Caco-2 (cell line): ENCODE measurements around the gene CIAO1. TPM values are rescaled to one million over a fixed set of nuclear protein-coding genes. Genes with fewer than 3 reads are reported as not detected.

Experiments used
- BruUV-seq: library from RNA; stranded (reverse); fragments of 400-500 nt; replicated peaks from 2 replicates; lab custom pipeline; 2021; lab: Mats Ljungman, UMichigan
- CTCF ChIA-PET: fragments of 300-600 bp; sonication (Branson Sonifier 250); formaldehyde crosslinking; loops from one replicate; lab custom pipeline; 2022; ENCODE audit warnings: antibody characterized with exemption; lab: Charles Lee
- POLR2A ChIA-PET: fragments of 300-600 bp; sonication (Branson Sonifier 250); formaldehyde crosslinking; loops from one replicate; lab custom pipeline; 2022; ENCODE audit warnings: antibody characterized with exemption; lab: Charles Lee
- DNase-seq, 2 experiments: peaks; one replicate each; pipeline versions ENCODE4 v3.0.0 to v3.0.0-alpha.2; 2020 to 2022
- H3K27me3 ChIP-seq: replicated peaks from 2 replicates; pipeline ENCODE4 v1.6.0; 2011; ENCODE audit warnings: low read length; ENCODE audit not compliant: control insufficient read depth, insufficient read depth
- H3K36me3 ChIP-seq: 2 replicates; pipeline ENCODE4 v1.5.1; 2011; ENCODE audit warnings: low read length; ENCODE audit not compliant: control insufficient read depth, insufficient read depth
- H3K4me1 ChIP-seq: fragments of 250-450 bp; sonication (Bioruptor Pico); 2 replicates; pipeline ENCODE4 v1.5.1; 2020; ENCODE audit warnings: mild to moderate bottlenecking
- H3K4me3 ChIP-seq: 2 replicates; pipeline ENCODE4 v1.5.1; 2011; ENCODE audit warnings: low read depth, mild to moderate bottlenecking, control low read depth, low read length
- H3K9me3 ChIP-seq: fragments of 250-450 bp; sonication (Bioruptor Pico); 2 replicates; pipeline ENCODE4 v1.5.1; 2020; ENCODE audit warnings: mild to moderate bottlenecking, moderate library complexity
- H3K27ac Mint-ChIP-seq: one replicate; pipeline ENCODE4 v1.8.0; 2022; ENCODE audit warnings: mixed read lengths; ENCODE audit not compliant: unreplicated experiment
- H3K27me3 Mint-ChIP-seq: one replicate; pipeline ENCODE4 v1.8.0; 2022; ENCODE audit warnings: mixed read lengths; ENCODE audit not compliant: insufficient read depth, unreplicated experiment
- H3K36me3 Mint-ChIP-seq: one replicate; pipeline ENCODE4 v1.8.0; 2022; ENCODE audit warnings: mild to moderate bottlenecking, mixed read lengths; ENCODE audit not compliant: insufficient read depth, unreplicated experiment
- H3K4me1 Mint-ChIP-seq: one replicate; pipeline ENCODE4 v1.8.0; 2022; ENCODE audit warnings: low read depth, mixed read lengths; ENCODE audit not compliant: unreplicated experiment
- H3K4me3 Mint-ChIP-seq: one replicate; pipeline ENCODE4 v1.8.0; 2022; ENCODE audit warnings: mild to moderate bottlenecking, moderate library complexity, mixed read lengths; ENCODE audit not compliant: unreplicated experiment
- H3K9me3 Mint-ChIP-seq: one replicate; pipeline ENCODE4 v1.8.0; 2022; ENCODE audit warnings: mixed read lengths; ENCODE audit not compliant: unreplicated experiment
- intact Hi-C: fragments of 100-400 bp; cut with micrococcal nuclease; formaldehyde crosslinking; loops from one replicate; pipeline ENCODE4 v1.10.0; 2022; ENCODE audit not compliant: unreplicated experiment
- total RNA-seq: library from RNA; stranded (reverse); gene quantifications from 2 replicates; pipeline ENCODE4 v1.2.3, GENCODE V29; 2022
- TF ChIP-seq, protein P1 (sequence below), 2 experiments: fragments of 200-600 bp in 1 of 2; IDR thresholded peaks; 1 replicate in 1 of 2; 2 replicates in 1 of 2; pipeline versions ENCODE4 v1.5.1 to v1.8.0; 2011 to 2022; ENCODE audit warnings: antibody characterized with exemption in 1 of 2, control low read depth in 1 of 2, inconsistent platforms in 1 of 2, low read depth in 1 of 2, low read length in 1 of 2, mild to moderate bottlenecking in 1 of 2, moderate library complexity in 1 of 2; ENCODE audit not compliant: insufficient read depth in 1 of 2, severe bottlenecking in 1 of 2, unreplicated experiment in 1 of 2

CIAO1 gene
- total RNA-seq, 1 experiment from 2014 or later: 97.9 TPM

GRCh38 chr2:96320728-96321622 lies 55.0 kb downstream of the CIAO1 start:
- Histone ChIP-seq H3K9me3 (no peaks in the 10 kb centered on the region), H3K4me3 (peak overlapping the region; percentile 39), H3K4me1 (peaks cover 13% of the 10 kb centered on the region; the same call in 1 of the 2 replicates), H3K27me3 (peaks cover 2% of the 10 kb centered on the region; the same call in 1 of the 2 replicates), H3K36me3 (no peaks in the 10 kb centered on the region)
- intact Hi-C loops: no loop called here
- H3K27ac Mint-ChIP-seq: no peak overlapping the region
- no peaks in the 10 kb centered on the region for H3K9me3 Mint-ChIP-seq
- H3K4me1 Mint-ChIP-seq: no peaks in the 10 kb centered on the region
- POLR2A ChIA-PET: interaction anchor here (0.6 to 1.7 kb wide), 3 partner anchors 14 to 121 kb away, joined by 3 to 14 read pairs (median 3); partner anchors contain the start of gene NCAPH
- peak in 1 of 2 experiments; percentile 32 for DNase-seq
- H3K36me3 Mint-ChIP-seq: no peaks in the 10 kb centered on the region
- H3K27me3 Mint-ChIP-seq: peaks cover 13% of the 10 kb centered on the region
- TF ChIP-seq, protein P1, sequence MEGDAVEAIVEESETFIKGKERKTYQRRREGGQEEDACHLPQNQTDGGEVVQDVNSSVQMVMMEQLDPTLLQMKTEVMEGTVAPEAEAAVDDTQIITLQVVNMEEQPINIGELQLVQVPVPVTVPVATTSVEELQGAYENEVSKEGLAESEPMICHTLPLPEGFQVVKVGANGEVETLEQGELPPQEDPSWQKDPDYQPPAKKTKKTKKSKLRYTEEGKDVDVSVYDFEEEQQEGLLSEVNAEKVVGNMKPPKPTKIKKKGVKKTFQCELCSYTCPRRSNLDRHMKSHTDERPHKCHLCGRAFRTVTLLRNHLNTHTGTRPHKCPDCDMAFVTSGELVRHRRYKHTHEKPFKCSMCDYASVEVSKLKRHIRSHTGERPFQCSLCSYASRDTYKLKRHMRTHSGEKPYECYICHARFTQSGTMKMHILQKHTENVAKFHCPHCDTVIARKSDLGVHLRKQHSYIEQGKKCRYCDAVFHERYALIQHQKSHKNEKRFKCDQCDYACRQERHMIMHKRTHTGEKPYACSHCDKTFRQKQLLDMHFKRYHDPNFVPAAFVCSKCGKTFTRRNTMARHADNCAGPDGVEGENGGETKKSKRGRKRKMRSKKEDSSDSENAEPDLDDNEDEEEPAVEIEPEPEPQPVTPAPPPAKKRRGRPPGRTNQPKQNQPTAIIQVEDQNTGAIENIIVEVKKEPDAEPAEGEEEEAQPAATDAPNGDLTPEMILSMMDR (IDR thresholded peaks at IDR 0.05; ENCODE audit: insufficient read depth in 1 of 2, low read depth in 1 of 2, low read length in 1 of 2, severe bottlenecking in 1 of 2, unreplicated experiment in 1 of 2): no peak
- CTCF ChIA-PET: interaction anchor here (0.7 kb wide), 1 partner anchor 24 kb away, joined by 3 read pairs; no protein-coding TSS in a partner anchor
- no TSS peak for BruUV-seq
- peak overlapping the region; percentile 80 for H3K4me3 Mint-ChIP-seq

Other genes starting within 250 kb of the CIAO1 start
- gene GPAT2, start 231.3 kb upstream of the CIAO1 start, total RNA-seq: not detected in 2 replicates
- gene ADRA2B, start 149.7 kb upstream of the CIAO1 start, total RNA-seq: 0.12 and 0.20 TPM in 2 replicates
- 0.23 TPM in 1 of 2 replicates, not detected in the other for gene ASTL, start 127.7 kb upstream of the CIAO1 start, total RNA-seq
- 13.4 and 13.6 TPM in 2 replicates for gene DUSP2, start 120.8 kb upstream of the CIAO1 start, total RNA-seq
- 214 and 224 TPM in 2 replicates for gene STARD7, start 57.4 kb upstream of the CIAO1 start, total RNA-seq
- gene TMEM127, start 228 bp upstream of the CIAO1 start, total RNA-seq: 43.3 and 49.1 TPM in 2 replicates
- gene SNRNP200, start 39.3 kb downstream of the CIAO1 start, total RNA-seq: 240 and 259 TPM in 2 replicates
- gene ITPRIPL1, start 59.1 kb downstream of the CIAO1 start, total RNA-seq: 1.9 and 3.1 TPM in 2 replicates
- gene NCAPH, start 69.5 kb downstream of the CIAO1 start, total RNA-seq: 55.2 and 61.3 TPM in 2 replicates
- 3.1 and 4.2 TPM in 2 replicates for gene NEURL3, start 239.1 kb downstream of the CIAO1 start, total RNA-seq